WERI-Rb-1 (cell line): ENCODE data around the gene CNN2.

Experiments
- DNase-seq: peaks from one replicate; pipeline ENCODE4 v3.0.0-alpha.2; 2020
- H3K27ac ChIP-seq: fragments of 250-450 bp; sonication (Bioruptor Pico); 2 replicates; pipeline ENCODE4 v1.5.1; 2020; ENCODE audit warnings: mild to moderate bottlenecking, moderate library complexity
- H3K27me3 ChIP-seq: fragments of 250-450 bp; sonication (Bioruptor Pico); 2 replicates; pipeline ENCODE4 v1.5.1; 2021; ENCODE audit warnings: mild to moderate bottlenecking, low read depth, moderate library complexity; ENCODE audit not compliant: insufficient read depth, severe bottlenecking
- H3K36me3 ChIP-seq: fragments of 250-450 bp; sonication (Bioruptor Pico); 2 replicates; pipeline ENCODE4 v1.5.1; 2020; ENCODE audit warnings: mild to moderate bottlenecking, moderate library complexity
- H3K4me3 ChIP-seq: 2 replicates; pipeline ENCODE4 v1.5.1; 2011; ENCODE audit warnings: low read depth, mild to moderate bottlenecking, control low read depth, low read length
- H3K9me3 ChIP-seq: fragments of 250-450 bp; sonication (Bioruptor Pico); 2 replicates; pipeline ENCODE4 v1.5.1; 2021; ENCODE audit warnings: mild to moderate bottlenecking, moderate library complexity; ENCODE audit not compliant: severe bottlenecking
- TF ChIP-seq, protein P1 (sequence below): IDR thresholded peaks from 2 replicates; pipeline ENCODE4 v1.5.1; 2011; ENCODE audit warnings: low read depth, mild to moderate bottlenecking, control low read depth, inconsistent platforms, low read length

Gene CNN2

DNA sequence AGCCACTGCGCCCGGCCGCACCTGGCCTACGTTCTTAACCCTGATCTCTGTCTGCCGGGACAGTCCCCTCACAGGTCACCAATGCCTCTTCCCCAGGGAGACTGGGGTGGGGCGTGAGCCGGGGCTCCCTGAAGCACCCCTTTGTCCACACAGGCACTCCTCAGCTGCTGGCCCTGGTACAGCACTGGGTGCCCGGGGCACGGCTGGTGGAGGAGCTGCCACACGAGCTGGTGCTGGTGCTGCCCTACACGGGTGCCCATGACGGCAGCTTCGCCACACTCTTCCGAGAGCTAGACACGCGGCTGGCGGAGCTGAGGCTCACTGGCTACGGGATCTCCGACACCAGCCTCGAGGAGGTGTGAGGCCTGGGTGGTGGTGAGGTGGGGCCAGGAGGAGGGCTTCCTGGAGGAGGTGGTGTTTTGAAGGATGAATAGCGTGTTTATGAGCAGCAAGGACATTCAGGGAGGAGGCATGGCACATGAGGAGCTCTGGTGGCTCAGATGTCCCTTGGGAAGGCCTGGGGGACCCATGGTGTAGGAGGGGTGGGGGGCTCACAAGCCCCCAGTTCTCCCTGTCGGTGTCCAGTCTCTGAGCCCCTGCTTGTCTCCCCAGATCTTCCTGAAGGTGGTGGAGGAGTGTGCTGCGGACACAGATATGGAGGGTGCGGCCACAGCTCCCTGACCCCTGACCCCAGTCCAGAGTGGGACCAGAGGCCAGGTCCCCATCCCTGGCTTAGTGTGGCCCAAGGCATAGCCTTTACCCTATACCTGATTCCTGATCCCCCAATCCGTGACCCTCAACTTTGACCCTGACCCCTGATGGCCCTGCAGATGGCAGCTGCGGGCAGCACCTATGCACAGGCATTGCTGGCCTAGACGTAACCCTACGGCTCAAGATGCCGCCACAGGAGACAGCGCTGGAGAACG is 27.0 kb downstream of the CNN2 start:
- TF ChIP-seq, protein P1, sequence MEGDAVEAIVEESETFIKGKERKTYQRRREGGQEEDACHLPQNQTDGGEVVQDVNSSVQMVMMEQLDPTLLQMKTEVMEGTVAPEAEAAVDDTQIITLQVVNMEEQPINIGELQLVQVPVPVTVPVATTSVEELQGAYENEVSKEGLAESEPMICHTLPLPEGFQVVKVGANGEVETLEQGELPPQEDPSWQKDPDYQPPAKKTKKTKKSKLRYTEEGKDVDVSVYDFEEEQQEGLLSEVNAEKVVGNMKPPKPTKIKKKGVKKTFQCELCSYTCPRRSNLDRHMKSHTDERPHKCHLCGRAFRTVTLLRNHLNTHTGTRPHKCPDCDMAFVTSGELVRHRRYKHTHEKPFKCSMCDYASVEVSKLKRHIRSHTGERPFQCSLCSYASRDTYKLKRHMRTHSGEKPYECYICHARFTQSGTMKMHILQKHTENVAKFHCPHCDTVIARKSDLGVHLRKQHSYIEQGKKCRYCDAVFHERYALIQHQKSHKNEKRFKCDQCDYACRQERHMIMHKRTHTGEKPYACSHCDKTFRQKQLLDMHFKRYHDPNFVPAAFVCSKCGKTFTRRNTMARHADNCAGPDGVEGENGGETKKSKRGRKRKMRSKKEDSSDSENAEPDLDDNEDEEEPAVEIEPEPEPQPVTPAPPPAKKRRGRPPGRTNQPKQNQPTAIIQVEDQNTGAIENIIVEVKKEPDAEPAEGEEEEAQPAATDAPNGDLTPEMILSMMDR, result no peak
- H3K4me3 ChIP-seq, result no peak overlapping the region

DNA sequence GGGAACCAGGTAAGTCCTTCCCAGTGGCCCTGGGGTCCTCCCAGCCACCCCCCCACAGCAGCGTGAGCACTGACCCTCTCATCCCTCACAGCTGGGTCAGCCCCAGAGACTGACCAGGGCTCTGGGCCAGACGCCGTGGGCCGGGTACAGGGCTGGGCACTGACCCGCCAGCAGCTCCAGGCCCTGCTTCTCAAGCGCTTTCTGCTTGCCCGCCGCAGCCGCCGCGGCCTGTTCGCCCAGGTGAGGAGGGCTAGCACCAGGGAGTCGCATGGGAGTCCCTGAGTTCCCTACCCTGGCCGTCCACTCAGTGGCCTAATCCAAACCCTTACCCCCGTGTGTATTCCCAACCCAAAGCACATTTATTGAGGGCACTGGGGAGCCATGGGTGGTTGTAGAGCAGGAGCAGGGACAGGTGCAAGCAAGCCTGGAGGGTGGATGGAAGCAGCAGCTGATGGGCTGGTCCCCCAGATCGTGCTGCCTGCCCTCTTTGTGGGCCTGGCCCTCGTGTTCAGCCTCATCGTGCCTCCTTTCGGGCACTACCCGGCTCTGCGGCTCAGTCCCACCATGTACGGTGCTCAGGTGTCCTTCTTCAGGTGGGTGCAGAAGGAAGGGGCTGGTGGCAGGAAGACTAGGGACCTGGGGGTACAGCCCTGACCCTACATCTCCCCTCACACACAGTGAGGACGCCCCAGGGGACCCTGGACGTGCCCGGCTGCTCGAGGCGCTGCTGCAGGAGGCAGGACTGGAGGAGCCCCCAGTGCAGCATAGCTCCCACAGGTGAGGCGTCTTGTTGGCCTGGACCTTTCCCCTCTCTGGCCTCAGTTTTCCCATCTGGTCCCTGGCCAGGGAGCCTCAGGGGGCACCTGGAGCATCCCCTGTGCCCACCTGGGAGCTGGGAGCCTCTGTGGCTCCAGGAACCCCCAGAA is 28.0 kb downstream of the CNN2 start:
- TF ChIP-seq, protein P1, result no peak
- DNase-seq, result no peak
- Histone ChIP-seq H3K27ac (no peak overlapping the region), H3K4me3 (no peak overlapping the region), H3K27me3 (no peaks in the 10 kb centered on the region), H3K36me3 (peaks cover 66% of the 10 kb centered on the region), H3K9me3 (peaks cover 35% of the 10 kb centered on the region)

More for the DNA sequence above, 27.0 kb downstream of the CNN2 start:
- Histone ChIP-seq H3K36me3 (peaks cover 58% of the 10 kb centered on the region), H3K27ac (no peak overlapping the region), H3K27me3 (no peaks in the 10 kb centered on the region), H3K9me3 (peaks cover 30% of the 10 kb centered on the region)
- DNase-seq, result no peak

DNA sequence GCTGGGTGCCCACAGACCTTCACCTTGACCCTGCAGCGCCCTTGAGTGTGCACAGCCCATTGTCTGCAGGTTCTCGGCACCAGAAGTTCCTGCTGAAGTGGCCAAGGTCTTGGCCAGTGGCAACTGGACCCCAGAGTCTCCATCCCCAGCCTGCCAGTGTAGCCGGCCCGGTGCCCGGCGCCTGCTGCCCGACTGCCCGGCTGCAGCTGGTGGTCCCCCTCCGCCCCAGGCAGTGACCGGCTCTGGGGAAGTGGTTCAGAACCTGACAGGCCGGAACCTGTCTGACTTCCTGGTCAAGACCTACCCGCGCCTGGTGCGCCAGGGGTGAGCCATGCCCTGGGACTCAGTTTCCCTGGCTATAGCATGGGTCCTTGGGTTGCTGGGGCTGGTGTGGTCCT is 28.6 kb downstream of the CNN2 start:
- Histone ChIP-seq H3K27ac (no peak overlapping the region), H3K4me3 (no peak overlapping the region), H3K36me3 (peaks cover 72% of the 10 kb centered on the region), H3K27me3 (no peaks in the 10 kb centered on the region), H3K9me3 (peaks cover 35% of the 10 kb centered on the region)
- TF ChIP-seq, protein P1, result no peak
- no peak for DNase-seq

DNA sequence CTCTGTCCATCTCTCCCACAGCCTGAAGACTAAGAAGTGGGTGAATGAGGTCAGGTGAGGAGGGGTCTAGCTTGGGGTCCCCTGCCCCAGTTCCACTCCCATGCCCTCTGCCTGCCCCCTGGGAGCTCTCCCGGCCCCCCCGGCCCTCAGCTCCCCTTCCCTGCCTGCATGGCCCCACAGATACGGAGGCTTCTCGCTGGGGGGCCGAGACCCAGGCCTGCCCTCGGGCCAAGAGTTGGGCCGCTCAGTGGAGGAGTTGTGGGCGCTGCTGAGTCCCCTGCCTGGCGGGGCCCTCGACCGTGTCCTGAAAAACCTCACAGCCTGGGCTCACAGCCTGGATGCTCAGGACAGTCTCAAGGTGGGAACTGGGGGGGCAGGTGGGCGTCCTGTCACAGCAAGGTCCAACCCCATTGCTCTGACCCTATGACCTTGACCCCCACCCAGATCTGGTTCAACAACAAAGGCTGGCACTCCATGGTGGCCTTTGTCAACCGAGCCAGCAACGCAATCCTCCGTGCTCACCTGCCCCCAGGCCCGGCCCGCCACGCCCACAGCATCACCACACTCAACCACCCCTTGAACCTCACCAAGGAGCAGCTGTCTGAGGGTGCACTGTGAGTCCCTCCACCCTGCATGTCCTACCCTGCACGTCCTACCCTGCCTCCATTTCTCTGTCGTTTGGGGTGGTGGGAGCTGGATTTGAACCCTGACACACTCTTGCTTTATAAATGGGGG is 29.6 kb downstream of the CNN2 start:
- Histone ChIP-seq H3K27ac (no peak overlapping the region), H3K9me3 (peaks cover 35% of the 10 kb centered on the region), H3K4me3 (no peak overlapping the region), H3K27me3 (no peaks in the 10 kb centered on the region), H3K36me3 (peaks cover 81% of the 10 kb centered on the region)
- no peak for DNase-seq
- TF ChIP-seq, protein P1, result no peak

DNA sequence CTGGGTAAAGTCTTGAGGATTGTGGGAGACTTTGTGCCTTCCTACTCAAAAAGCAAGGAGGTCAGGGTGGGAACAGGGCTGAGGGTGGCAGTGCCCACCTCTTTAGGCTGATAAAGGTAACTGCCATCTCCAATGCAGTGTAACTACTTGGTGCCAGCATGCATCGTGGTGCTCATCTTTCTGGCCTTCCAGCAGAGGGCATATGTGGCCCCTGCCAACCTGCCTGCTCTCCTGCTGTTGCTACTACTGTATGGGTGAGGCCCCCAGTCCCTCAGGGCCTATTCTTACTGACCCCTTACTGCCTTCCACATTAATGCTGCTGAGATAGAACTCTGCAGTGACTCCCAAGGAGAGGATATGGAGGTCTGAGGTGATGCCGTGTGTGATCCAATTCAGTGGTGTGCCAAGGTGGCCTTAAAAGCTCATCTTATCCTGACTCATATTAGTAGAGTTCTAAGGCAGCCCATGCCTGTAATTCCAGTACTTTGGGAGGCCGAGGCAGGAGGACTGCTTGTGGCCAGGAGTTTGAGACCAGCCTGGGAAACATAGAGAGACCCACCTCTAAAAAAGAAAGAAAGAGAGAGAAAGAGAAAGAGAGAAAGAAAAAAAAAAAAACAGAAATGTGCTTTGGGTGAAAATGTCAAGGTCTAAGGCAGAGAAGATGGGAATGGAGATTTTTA is 30.9 kb downstream of the CNN2 start:
- Histone ChIP-seq H3K4me3 (no peak overlapping the region), H3K36me3 (peaks cover 84% of the 10 kb centered on the region), H3K9me3 (peaks cover 35% of the 10 kb centered on the region), H3K27ac (no peak overlapping the region), H3K27me3 (no peaks in the 10 kb centered on the region)
- TF ChIP-seq, protein P1, result 0 out of 2 replicates have a peak, but pooled peaks have one; percentile 26
- no peak for DNase-seq
